Ovary (tissue), 3 donors: Measurements from ENCODE around the gene CTNNBL1.

Experiments
- EP300 ChIP-seq: sonication (generic); formaldehyde crosslinking; IDR thresholded peaks from one replicate; pipeline ENCODE4 v1.6.1; 2017; ENCODE audit warnings: antibody characterized with exemption
- POLR2A ChIP-seq: fragments of 450-650 bp; IDR thresholded peaks from one replicate; pipeline ENCODE4 v1.6.1; 2017; ENCODE audit warnings: antibody characterized with exemption, mild to moderate bottlenecking, moderate library complexity
- TF ChIP-seq, protein P1 (sequence below), 3 donors: fragments of 450-650 bp in 2 of 3; fragments of 200-600 bp in 1 of 3; IDR thresholded peaks; one replicate each; pipeline versions ENCODE4 v1.5.1 to v1.8.0; 2016 to 2022; ENCODE audit warnings: antibody characterized with exemption in 3 of 3, mild to moderate bottlenecking in 1 of 3
- donor health status: DM: no; HTN: no; CAD: no.

- TF ChIP-seq, protein P1, sequence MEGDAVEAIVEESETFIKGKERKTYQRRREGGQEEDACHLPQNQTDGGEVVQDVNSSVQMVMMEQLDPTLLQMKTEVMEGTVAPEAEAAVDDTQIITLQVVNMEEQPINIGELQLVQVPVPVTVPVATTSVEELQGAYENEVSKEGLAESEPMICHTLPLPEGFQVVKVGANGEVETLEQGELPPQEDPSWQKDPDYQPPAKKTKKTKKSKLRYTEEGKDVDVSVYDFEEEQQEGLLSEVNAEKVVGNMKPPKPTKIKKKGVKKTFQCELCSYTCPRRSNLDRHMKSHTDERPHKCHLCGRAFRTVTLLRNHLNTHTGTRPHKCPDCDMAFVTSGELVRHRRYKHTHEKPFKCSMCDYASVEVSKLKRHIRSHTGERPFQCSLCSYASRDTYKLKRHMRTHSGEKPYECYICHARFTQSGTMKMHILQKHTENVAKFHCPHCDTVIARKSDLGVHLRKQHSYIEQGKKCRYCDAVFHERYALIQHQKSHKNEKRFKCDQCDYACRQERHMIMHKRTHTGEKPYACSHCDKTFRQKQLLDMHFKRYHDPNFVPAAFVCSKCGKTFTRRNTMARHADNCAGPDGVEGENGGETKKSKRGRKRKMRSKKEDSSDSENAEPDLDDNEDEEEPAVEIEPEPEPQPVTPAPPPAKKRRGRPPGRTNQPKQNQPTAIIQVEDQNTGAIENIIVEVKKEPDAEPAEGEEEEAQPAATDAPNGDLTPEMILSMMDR (IDR thresholded peaks at IDR 0.05): no peak
- no peak for TF ChIP-seq POLR2A
- TF ChIP-seq EP300: no peak
Observed at GRCh38 chr20:37892001-37892400, 198.2 kb downstream of the CTNNBL1 start.
